GM21381 (cell line): ENCODE results near the gene BPIFB6.
"Not testable (repeated sequence)": the region's sequence is repeated elsewhere in the genome, so short reads cannot be mapped to it uniquely, and the experiment has no call there.

Source experiments
- ATAC-seq: cut with Tn5 transposase; IDR thresholded peaks from one replicate; pipeline ENCODE4 v1.9.1; 2021; ENCODE audit warnings: mild to moderate bottlenecking, moderate library complexity; ENCODE audit not compliant: unreplicated experiment

Gene BPIFB6

GRCh38 chr20:33027769-33028751 is 3.4 kb upstream of the BPIFB6 start:
- no peak for ATAC-seq

- ATAC-seq, result no peak
These were observed 2.6 kb upstream of the BPIFB6 start for GRCh38 chr20:33028875-33029274.

DNA sequence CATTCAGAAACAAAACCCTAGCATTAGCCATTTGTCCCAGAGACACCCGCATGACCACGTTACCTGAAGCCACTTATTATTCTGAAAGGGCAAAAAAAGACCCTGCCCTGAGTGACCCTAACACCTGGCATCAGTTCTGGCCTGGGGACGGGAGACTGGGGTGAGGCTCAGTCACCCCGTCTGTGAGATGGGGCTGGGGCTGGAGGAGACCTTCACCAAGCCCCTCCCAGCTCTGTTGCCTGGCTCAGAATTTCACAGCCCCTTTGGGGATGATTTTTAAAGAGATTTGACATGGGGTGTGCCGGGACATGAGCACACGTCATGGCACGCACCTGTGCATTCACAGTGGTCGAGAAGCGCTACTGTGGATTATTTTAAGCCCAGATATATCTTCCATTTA is 1.4 kb upstream of the BPIFB6 start:
- ATAC-seq, result no peak

GRCh38 chr20:33030569-33030968 is 879 bp upstream of the BPIFB6 start:
- no peak for ATAC-seq

- no peak for ATAC-seq
These were observed 1.1 kb downstream of the BPIFB6 start for GRCh38 chr20:33032555-33032954.

DNA sequence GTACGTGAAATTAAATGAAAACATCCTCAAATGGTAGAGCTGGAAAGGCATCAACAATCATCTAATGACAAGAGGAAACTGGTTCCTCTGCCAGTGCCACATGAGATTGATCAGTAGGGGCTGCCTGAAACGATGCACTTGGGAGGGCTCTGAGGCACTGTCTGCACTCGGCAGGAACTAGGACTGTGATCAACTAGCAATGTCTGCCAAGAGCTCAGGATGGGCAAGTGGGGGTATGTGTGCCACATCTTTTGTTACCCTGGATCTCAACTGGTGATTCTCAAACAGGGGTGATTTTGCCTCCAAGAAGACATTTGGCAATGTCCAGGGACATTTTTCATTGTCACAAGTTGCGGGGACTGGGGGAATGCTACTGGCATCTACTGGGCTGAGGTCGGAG is 1.9 kb downstream of the BPIFB6 start:
- no peak for ATAC-seq

GRCh38 chr20:33034115-33034514 is 2.7 kb downstream of the BPIFB6 start:
- no peak for ATAC-seq

GRCh38 chr20:33034901-33035492 is 3.5 kb downstream of the BPIFB6 start:
- no peak for ATAC-seq

- no peak for ATAC-seq
These were observed 6.0 kb downstream of the BPIFB6 start for GRCh38 chr20:33037456-33037855.

DNA sequence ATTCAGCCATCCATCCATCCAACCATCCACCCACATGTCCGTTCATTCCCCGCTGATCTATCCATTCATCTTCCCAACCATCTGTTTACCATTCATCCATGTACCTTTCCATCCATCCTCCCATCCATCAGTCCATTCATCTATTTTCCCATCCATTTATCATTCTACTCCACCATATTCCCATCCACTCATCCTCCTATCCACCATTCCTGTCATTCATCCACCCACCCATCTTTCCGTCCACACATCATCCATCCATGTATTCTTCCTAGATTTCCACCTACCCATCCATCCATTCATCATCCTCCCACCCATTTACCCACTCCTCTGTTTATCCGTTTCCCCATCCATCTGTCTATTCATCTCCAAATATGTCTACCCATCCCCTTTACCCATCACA is 6.8 kb downstream of the BPIFB6 start:
- ATAC-seq, result no peak

- ATAC-seq, result no peak
These were observed 11.0 kb downstream of the BPIFB6 start for GRCh38 chr20:33042430-33042829.

- ATAC-seq, result no peak
These were observed 11.7 kb downstream of the BPIFB6 start for GRCh38 chr20:33042983-33043730.

DNA sequence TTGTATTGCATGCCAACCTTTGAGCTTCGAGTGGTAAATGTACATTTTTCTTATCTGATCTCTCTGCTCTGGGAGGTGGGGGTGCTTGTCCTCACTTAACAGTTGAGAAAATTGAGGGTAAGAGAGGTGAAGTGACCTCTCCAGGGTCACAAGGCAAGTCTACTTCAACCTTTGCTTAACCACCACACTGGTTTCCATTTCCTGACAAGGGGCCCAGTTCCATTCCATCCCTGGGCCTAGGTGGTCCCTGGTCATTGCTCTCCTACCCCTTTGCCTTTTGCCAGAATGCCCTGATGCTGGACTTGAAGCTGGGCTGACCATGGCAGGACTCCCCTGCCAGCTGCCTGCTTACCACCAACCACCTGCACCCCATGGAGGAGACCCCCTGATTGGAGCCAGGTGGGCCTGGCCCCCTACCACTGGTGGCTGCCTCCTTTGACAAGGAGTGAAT is 12.3 kb downstream of the BPIFB6 start:
- ATAC-seq, result no peak

GRCh38 chr20:33045129-33045721 is 13.8 kb downstream of the BPIFB6 start:
- ATAC-seq, result not testable (repeated sequence)

DNA sequence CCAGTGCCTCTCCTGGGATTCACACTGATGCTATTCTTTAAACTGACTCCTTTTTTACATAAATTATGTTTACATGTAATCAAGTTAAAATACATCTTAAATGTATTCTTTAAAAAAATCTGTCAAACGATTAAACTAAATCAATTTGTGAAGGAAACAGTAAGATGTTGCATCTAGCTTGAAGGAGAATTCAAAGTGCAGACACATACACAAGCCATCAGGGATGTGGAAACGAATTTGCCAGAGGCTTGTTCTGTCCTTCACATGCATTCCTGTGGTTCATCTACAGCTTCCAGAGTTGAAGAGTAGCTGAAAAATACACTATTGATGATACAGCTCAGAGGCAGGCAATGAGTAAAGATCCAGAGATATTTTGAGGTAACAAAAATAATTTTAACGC is 15.0 kb downstream of the BPIFB6 start:
- no peak for ATAC-seq

DNA sequence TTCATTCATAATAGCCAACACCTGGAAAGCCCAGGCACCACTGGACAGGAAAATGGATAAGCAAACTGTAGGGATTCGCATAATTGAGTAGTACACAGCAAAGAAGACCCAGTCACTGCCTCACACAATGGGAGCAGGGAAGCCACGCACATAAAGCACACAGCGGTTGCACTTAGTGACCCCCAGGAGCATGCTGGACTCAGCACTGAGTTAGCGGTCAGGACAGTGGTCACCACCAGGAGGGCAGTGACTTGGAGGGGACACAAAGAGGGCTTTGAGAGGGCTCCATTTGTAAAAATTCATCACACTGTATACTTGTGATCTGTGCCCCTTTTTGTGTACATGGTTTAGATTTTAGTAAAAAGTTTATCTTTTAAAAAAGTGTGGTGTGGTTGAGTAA is 19.9 kb downstream of the BPIFB6 start:
- ATAC-seq, result no peak

- no peak for ATAC-seq
These were observed 22.1 kb downstream of the BPIFB6 start, which contains the start of gene BPIFB3 for GRCh38 chr20:33053291-33054106. Gene BPIFB3 (plus strand): TSS chr20:33053903. CDS start chr20:33055436, 1,533 bp downstream.

DNA sequence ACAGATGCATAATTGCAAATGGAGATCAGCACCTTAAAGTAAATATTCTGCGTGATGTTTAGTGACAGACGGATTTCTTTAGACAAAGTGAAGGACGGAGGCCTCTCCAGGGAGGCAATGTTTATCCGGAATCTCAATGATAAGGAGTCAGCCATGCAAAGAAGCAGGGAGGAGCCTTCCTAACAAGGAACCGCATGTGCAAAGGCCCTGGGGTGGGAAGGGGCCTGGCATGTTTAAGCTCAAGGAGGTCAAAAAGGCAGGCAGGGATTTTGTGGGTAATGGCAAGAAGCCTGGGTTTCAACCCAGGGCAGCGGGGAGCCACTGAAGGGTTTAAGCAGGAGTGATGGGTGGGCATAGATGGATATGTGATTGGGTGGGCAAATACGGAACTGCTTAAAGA is 22.9 kb downstream of the BPIFB6 start:
- no peak for ATAC-seq

GRCh38 chr20:33054791-33055190 is 23.3 kb downstream of the BPIFB6 start:
- ATAC-seq, result no peak

DNA sequence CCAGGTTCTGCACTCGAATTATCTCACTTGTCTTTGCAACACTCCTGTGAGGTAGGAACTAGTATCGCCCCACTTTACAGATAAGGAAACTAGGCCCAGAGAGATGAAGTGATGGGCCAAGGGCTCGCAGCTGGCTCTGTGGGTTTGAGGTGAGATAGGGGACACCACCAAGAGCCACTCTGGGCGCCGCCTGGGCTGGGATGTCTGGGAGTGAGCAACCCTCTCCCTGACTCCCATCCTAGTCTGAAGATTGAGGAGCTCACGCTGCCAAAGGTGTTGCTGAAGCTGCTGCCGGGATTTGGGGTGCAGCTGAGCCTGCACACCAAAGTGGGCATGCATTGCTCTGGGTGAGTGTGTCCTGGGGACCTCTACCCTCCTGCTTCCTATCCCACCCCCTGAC is 27.7 kb downstream of the BPIFB6 start:
- no peak for ATAC-seq
